GM18867 (cell line): ENCODE results near the gene EMP1.

Experiments
- ATAC-seq: cut with Tn5 transposase; IDR thresholded peaks from one replicate; pipeline ENCODE4 v1.9.1; 2021; ENCODE audit warnings: mild to moderate bottlenecking, moderate library complexity; ENCODE audit not compliant: unreplicated experiment

The EMP1 gene

GRCh38 chr12:13171921-13172859 lies 24.3 kb upstream of the EMP1 start:
- peak; percentile 40 for ATAC-seq

GRCh38 chr12:13173012-13173932 lies 23.3 kb upstream of the EMP1 start:
- peak; percentile 93 for ATAC-seq

- ATAC-seq: no peak
These were observed 21.0 kb upstream of the EMP1 start for GRCh38 chr12:13175499-13175898.

- no peak for ATAC-seq
These were observed 20.3 kb upstream of the EMP1 start for GRCh38 chr12:13176256-13176655.

GRCh38 chr12:13177373-13177772 lies 19.2 kb upstream of the EMP1 start:
- ATAC-seq: no peak

GRCh38 chr12:13177906-13178305 lies 18.6 kb upstream of the EMP1 start:
- no peak for ATAC-seq

- ATAC-seq: no peak
These were observed 17.8 kb upstream of the EMP1 start for GRCh38 chr12:13178568-13179210.

GRCh38 chr12:13179211-13180074 lies 17.1 kb upstream of the EMP1 start:
- ATAC-seq: peak; percentile 58

GRCh38 chr12:13181375-13182070 lies 15.0 kb upstream of the EMP1 start:
- ATAC-seq: no peak

GRCh38 chr12:13182881-13183280 lies 13.6 kb upstream of the EMP1 start:
- ATAC-seq: no peak

GRCh38 chr12:13183620-13184019 lies 12.9 kb upstream of the EMP1 start:
- no peak for ATAC-seq

GRCh38 chr12:13186302-13186701 lies 10.2 kb upstream of the EMP1 start:
- no peak for ATAC-seq

- no peak for ATAC-seq
These were observed 9.1 kb upstream of the EMP1 start for GRCh38 chr12:13187399-13187798.

GRCh38 chr12:13189264-13189663 lies 7.3 kb upstream of the EMP1 start:
- ATAC-seq: no peak

- no peak for ATAC-seq
These were observed 6.3 kb upstream of the EMP1 start for GRCh38 chr12:13190275-13190674.

GRCh38 chr12:13192719-13193118 lies 3.8 kb upstream of the EMP1 start:
- no peak for ATAC-seq

- no peak for ATAC-seq
These were observed 2.9 kb upstream of the EMP1 start for GRCh38 chr12:13193505-13194231.

GRCh38 chr12:13194401-13195110 lies 2.0 kb upstream of the EMP1 start:
- ATAC-seq: no peak
